HepG2 (cell line): ENCODE results near the gene KCNAB3. TPM values are rescaled to one million over a fixed set of nuclear protein-coding genes. Genes with fewer than 3 reads are reported as not detected.

Source experiments
- ATAC-seq: fragments of 200-7000 bp; cut with Tn5 transposase; 3 replicates; pipeline ENCODE4 v1.9.1; 2020; ENCODE audit warnings: mild to moderate bottlenecking, moderate library complexity
- BruUV-seq: library from RNA; stranded (reverse); fragments of 400-500 nt; replicated peaks from 2 replicates; lab custom pipeline; 2021; lab: Mats Ljungman, UMichigan
- CTCF ChIA-PET: fragments of 300-600 bp; formaldehyde crosslinking; extraction: SDS; loops from one replicate; lab custom pipeline; 2021; ENCODE audit warnings: low total read pairs, inconsistent platforms, low intra/inter-chr PET ratio; lab: Yijun Ruan, JAX
- POLR2A ChIA-PET: fragments of 350-600 bp; sonication (Branson Sonifier 250); formaldehyde crosslinking; loops from one replicate; lab custom pipeline; 2020; ENCODE audit warnings: antibody characterized with exemption, inconsistent platforms; lab: Yijun Ruan, JAX
- DNase-seq: peaks from one replicate; pipeline ENCODE4 v3.0.0-alpha.2; 2015; ENCODE audit warnings: low spot score
- FAIRE-seq: peaks from 3 replicates; lab custom pipeline; 2011; peaks lifted over from hg19 to GRCh38; lab: Jason Lieb, UNC
- H2AFZ ChIP-seq: one replicate; pipeline ENCODE4 v1.6.1; 2011; ENCODE audit warnings: low read length, inconsistent platforms
- H3K27ac ChIP-seq: fragments of 300-600 bp; 3 replicates; pipeline ENCODE4 v1.8.0; 2011; ENCODE audit warnings: mixed run types, mild to moderate bottlenecking, mixed read lengths, low read length, inconsistent platforms; ENCODE audit not compliant: insufficient read depth; ENCODE audit errors: extremely low read length
- H3K27me3 ChIP-seq, 2 experiments: fragments of 200-600 bp in 1 of 2; 2 replicates in 1 of 2; 3 replicates in 1 of 2; pipeline versions ENCODE4 v1.6.0 to v1.8.0; 2011; ENCODE audit warnings: low read length in 2 of 2, mild to moderate bottlenecking in 2 of 2, moderate library complexity in 2 of 2, inconsistent platforms in 1 of 2; ENCODE audit not compliant: insufficient read depth in 2 of 2, control insufficient read depth in 1 of 2
- H3K36me3 ChIP-seq, 2 experiments: fragments of 200-600 bp in 1 of 2; replicated peaks in 1 of 2; 2 replicates in 1 of 2; 3 replicates in 1 of 2; pipeline versions ENCODE4 v1.5.1 to v1.8.0; 2011; ENCODE audit warnings: low read length in 2 of 2, inconsistent platforms in 1 of 2; ENCODE audit not compliant: insufficient read depth in 2 of 2, control insufficient read depth in 1 of 2
- H3K4me1 ChIP-seq: 2 replicates; pipeline ENCODE4 v1.5.1; 2012; ENCODE audit warnings: low read length, inconsistent platforms; ENCODE audit not compliant: insufficient read depth
- H3K4me2 ChIP-seq: 2 replicates; pipeline ENCODE4 v1.6.0; 2011; ENCODE audit warnings: low read depth, low read length, inconsistent platforms
- H3K4me3 ChIP-seq, 3 experiments: fragments of 200-600 bp in 1 of 3; sonication (generic), shearing (Covaris generic) in 1 of 3; replicated peaks in 1 of 3; 2 replicates each; pipeline ENCODE4 v1.5.1; 2011 to 2016; ENCODE audit warnings: low read length in 3 of 3, inconsistent platforms in 2 of 3, low read depth in 2 of 3, mild to moderate bottlenecking in 2 of 3, control low read depth in 1 of 3, mixed read lengths in 1 of 3; ENCODE audit not compliant: insufficient read depth in 1 of 3
- H3K79me2 ChIP-seq: one replicate; pipeline ENCODE4 v1.6.1; 2011; ENCODE audit warnings: low read length, inconsistent platforms; ENCODE audit not compliant: insufficient read depth
- H3K9ac ChIP-seq: 2 replicates; pipeline ENCODE4 v1.6.0; 2011; ENCODE audit warnings: mild to moderate bottlenecking, low read depth, low read length, inconsistent platforms; ENCODE audit not compliant: insufficient read depth
- H3K9me3 ChIP-seq: 2 replicates; pipeline ENCODE4 v1.5.1; 2012; ENCODE audit warnings: mild to moderate bottlenecking, low read length
- H4K20me1 ChIP-seq: 2 replicates; pipeline ENCODE4 v1.6.0; 2011; ENCODE audit warnings: inconsistent platforms, mild to moderate bottlenecking, low read length, moderate library complexity; ENCODE audit not compliant: insufficient read depth
- ARID5B ChIP-seq: IDR thresholded peaks from 2 replicates; pipeline ENCODE4 v1.4.0; 2020; ENCODE audit warnings: mild to moderate bottlenecking, missing genetic modification reagents
- EP300 ChIP-seq, 3 experiments: sonication (generic) in 1 of 3; formaldehyde crosslinking in 1 of 3; IDR thresholded peaks; 2 replicates each; pipeline versions ENCODE4 v1.5.1 to v1.6.1; 2011 to 2020; ENCODE audit warnings: low read depth in 2 of 3, low read length in 2 of 3, borderline replicate concordance in 1 of 3, improper control_type of control experiment in 1 of 3, mild to moderate bottlenecking in 1 of 3, missing genetic modification reagents in 1 of 3, moderate library complexity in 1 of 3
- FUBP1 ChIP-seq: sonication (generic); formaldehyde crosslinking; IDR thresholded peaks from 2 replicates; pipeline ENCODE4 v1.5.1; 2020; ENCODE audit warnings: missing genetic modification reagents, mild to moderate bottlenecking, borderline replicate concordance
- KMT2A ChIP-seq: sonication (generic); formaldehyde crosslinking; IDR thresholded peaks from 2 replicates; pipeline ENCODE4 v1.4.0; 2020; ENCODE audit warnings: missing genetic modification reagents
- MED8 ChIP-seq: sonication (generic); formaldehyde crosslinking; IDR thresholded peaks from 2 replicates; pipeline ENCODE4 v1.8.1; 2023; ENCODE audit warnings: mild to moderate bottlenecking, missing genetic modification reagents; ENCODE audit not compliant: insufficient replicate concordance
- ZBTB10 ChIP-seq: sonication (generic); formaldehyde crosslinking; IDR thresholded peaks from 2 replicates; pipeline ENCODE4 v1.4.0; 2020; ENCODE audit warnings: missing genetic modification reagents, borderline replicate concordance
- ZNF580 ChIP-seq: IDR thresholded peaks from 2 replicates; pipeline ENCODE4 v1.6.1; 2016; ENCODE audit warnings: low read depth, borderline replicate concordance
- WGBS: methylation state at CpG from one replicate; pipeline ENCODE4 v1.1.6; 2017; ENCODE audit warnings: low lambda C conversion rate; 5-methylcytosine and 5-hydroxymethylcytosine counted together
- in situ Hi-C: cut with HindIII; loops from 2 replicates; pipeline ENCODE4 v1.10.0; 2017; ENCODE audit warnings: low pct_unique_long_range_greater_than_20kb; ENCODE audit not compliant: extremely low pct_ligation_motif_present
- intact Hi-C: fragments of 100-400 bp; cut with micrococcal nuclease; formaldehyde crosslinking; loops from one replicate; pipeline ENCODE4 v1.10.0; 2022; ENCODE audit not compliant: unreplicated experiment
- polyA plus RNA-seq, 8 experiments: library from polyadenylated mRNA; depleted of rRNA in 3 of 8; stranded (reverse) in 7 of 8; unstranded in 1 of 8; fragments of >200 nt; fragmentation: Illumina TruSeq in 4 of 8; extraction: Trizol in 4 of 8; gene quantifications; 2 replicates each; pipeline versions ENCODE4 v1.2.1 to v1.2.3, GENCODE V29; 2011 to 2016; ENCODE audit warnings: low read depth in 4 of 8, missing spikeins in 1 of 8, mixed read lengths in 1 of 8; ENCODE audit not compliant: insufficient read depth in 1 of 8
- total RNA-seq, 5 experiments: library from RNA; depleted of rRNA; stranded (reverse); fragments of >200 nt; fragmentation: Illumina TruSeq; extraction: Trizol; gene quantifications; 2 replicates each; pipeline ENCODE4 v1.2.3, GENCODE V29; 2016; ENCODE audit warnings: low read depth in 1 of 5

The KCNAB3 gene
- total and polyA plus RNA-seq, 2 of the 13 experiments (the other 11 are each of a cell fraction or from before 2014, with no cell fraction given), result 0.29 to 0.88 TPM

GRCh38 chr17:7903154-7904103 is 26.2 kb downstream of the KCNAB3 start (continued):
- TF ChIP-seq ZBTB10 (CRISPR knock-in tag) (no peak), ZNF580 (CRISPR knock-in tag) (no peak)

GRCh38 chr17:7897773-7898172 is 31.9 kb downstream of the KCNAB3 start:
- H3K27me3 ChIP-seq, result no peaks in the 10 kb centered on the region
- no peak overlapping the region for H2AFZ ChIP-seq
- ATAC-seq (peak; percentile 87), DNase-seq (peak; percentile 62), FAIRE-seq (peak; percentile 44)
- in situ Hi-C loops, result loop anchor here (5.0 kb wide), 2 partner anchors 40 to 75 kb away; partner anchors contain the start of genes CYB5D1, NAA38 and TMEM88
- H4K20me1 ChIP-seq, result no peaks in the 10 kb centered on the region
- peaks cover 0 to 2% of the 10 kb centered on the region in 2 experiments; a peak in 2 of 5 replicates for H3K36me3 ChIP-seq
- H3K27ac ChIP-seq, result no peak overlapping the region
- H3K4me2 ChIP-seq, result no peak overlapping the region
- no peaks in the 10 kb centered on the region for H3K79me2 ChIP-seq
- no peaks in the 10 kb centered on the region for H3K9me3 ChIP-seq
- H3K4me3 ChIP-seq, result no peak overlapping the region
- no TSS peak for BruUV-seq
- 44% methylated on average over 6 of the region's 6 CpGs for WGBS
- peaks cover 15% of the 10 kb centered on the region for H3K4me1 ChIP-seq
- H3K9ac ChIP-seq, result no peak overlapping the region
- ChIA-PET POLR2A (no interaction called here), CTCF (interaction anchor here (0.7 to 2.1 kb wide), 6 partner anchors 36 to 154 kb away, joined by 3 to 39 read pairs (median 7); partner anchors contain the start of genes CYB5D1 and NAA38)
- intact Hi-C loops, result loop anchor here (1.0 kb wide), 1 partner anchor 34 kb away; no protein-coding TSS in a partner anchor
- TF ChIP-seq MED8 (CRISPR knock-in tag), result no peak
- TF ChIP-seq FUBP1, result no peak
- TF ChIP-seq EP300 (IDR thresholded peaks at IDR 0.05; ENCODE audit: low read depth in 2 of 2, low read length in 2 of 2), result no peak
- no peak for TF ChIP-seq EP300 (CRISPR knock-in tag; IDR thresholded peaks at IDR 0.05; ENCODE audit: borderline replicate concordance)
- 0 out of 2 replicates have a peak, but pooled peaks have one; percentile 10 for TF ChIP-seq ARID5B (CRISPR knock-in tag)
- TF ChIP-seq KMT2A (CRISPR knock-in tag), result no peak
